Thoracic aorta (tissue), 2 donors: ENCODE data around the gene MAML2. TPM values are rescaled to one million over a fixed set of nuclear protein-coding genes. Genes with fewer than 3 reads are reported as not detected.

Experiments
- ATAC-seq: fragments of 150-250 bp; one replicate; pipeline ENCODE4 v1.8.0; 2017; ENCODE audit warnings: low read depth; ENCODE audit not compliant: insufficient number of reproducible peaks, low FRiP score
- DNase-seq: peaks from one replicate; pipeline ENCODE4 v3.0.0-alpha.2; 2020; ENCODE audit warnings: low spot score
- H3K27ac ChIP-seq, 2 donors: fragments of 200-600 bp; sonication (generic); 1 replicate in 1 of 2; 2 replicates in 1 of 2; pipeline ENCODE4 v1.5.1; 2016; ENCODE audit warnings: mild to moderate bottlenecking in 2 of 2, moderate library complexity in 2 of 2
- H3K27me3 ChIP-seq: fragments of 200-600 bp; sonication (generic); replicated peaks from 2 replicates; pipeline ENCODE4 v1.6.0; 2016; ENCODE audit warnings: mild to moderate bottlenecking; ENCODE audit not compliant: insufficient read depth
- H3K36me3 ChIP-seq: fragments of 200-600 bp; sonication (generic); one replicate; pipeline ENCODE4 v1.5.1; 2016
- H3K4me1 ChIP-seq, 2 donors: fragments of 200-600 bp; sonication (generic); 1 replicate in 1 of 2; 2 replicates in 1 of 2; pipeline versions ENCODE4 v1.5.1 to v1.6.0; 2016; ENCODE audit warnings: low read depth in 2 of 2, mild to moderate bottlenecking in 1 of 2; ENCODE audit not compliant: control insufficient read depth in 1 of 2
- H3K4me3 ChIP-seq: fragments of 200-600 bp; sonication (generic); 2 replicates; pipeline ENCODE4 v1.5.1; 2016; ENCODE audit warnings: mild to moderate bottlenecking
- H3K9me3 ChIP-seq: fragments of 200-600 bp; sonication (generic); 2 replicates; pipeline ENCODE4 v1.5.1; 2016
- total RNA-seq, 2 donors: library from RNA; depleted of rRNA; stranded (reverse); fragments of >200 nt; gene quantifications; one replicate each; pipeline versions ENCODE4 v1.1.0 to v1.2.3, GENCODE V29; 2016
- TF ChIP-seq, protein P1 (sequence below): fragments of 200-600 bp; sonication (generic); IDR thresholded peaks from one replicate; pipeline ENCODE4 v1.5.1; 2019; ENCODE audit warnings: antibody characterized with exemption

MAML2 gene
- total RNA-seq, 2 donors from 2014 or later: 23.4 to 29.6 TPM

DNA sequence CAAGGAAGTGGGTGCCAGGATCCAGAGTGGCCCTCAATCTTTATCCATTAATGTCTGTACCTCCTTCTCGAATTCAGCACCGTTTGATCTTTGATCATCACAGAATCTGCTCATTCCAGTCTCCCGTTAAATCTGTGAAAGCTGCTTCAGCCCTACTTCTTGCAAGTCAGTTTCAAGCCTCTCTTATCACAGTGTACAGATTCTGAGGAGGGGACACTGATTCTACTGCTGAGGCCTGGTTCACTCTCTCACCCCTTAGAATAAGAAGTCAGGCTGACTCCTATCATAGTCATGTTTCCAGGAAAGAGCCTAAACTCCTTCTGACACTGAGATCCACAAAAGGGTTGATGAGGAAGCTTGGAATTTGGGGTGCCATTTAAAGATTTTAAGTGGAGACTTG is 39.0 kb downstream of the MAML2 start:
- H3K4me1 ChIP-seq: peaks cover 55 to 66% of the 10 kb centered on the region in 2 donors
- no peaks in the 10 kb centered on the region for H3K27me3 ChIP-seq
- H3K36me3 ChIP-seq: no peaks in the 10 kb centered on the region
- TF ChIP-seq, protein P1, sequence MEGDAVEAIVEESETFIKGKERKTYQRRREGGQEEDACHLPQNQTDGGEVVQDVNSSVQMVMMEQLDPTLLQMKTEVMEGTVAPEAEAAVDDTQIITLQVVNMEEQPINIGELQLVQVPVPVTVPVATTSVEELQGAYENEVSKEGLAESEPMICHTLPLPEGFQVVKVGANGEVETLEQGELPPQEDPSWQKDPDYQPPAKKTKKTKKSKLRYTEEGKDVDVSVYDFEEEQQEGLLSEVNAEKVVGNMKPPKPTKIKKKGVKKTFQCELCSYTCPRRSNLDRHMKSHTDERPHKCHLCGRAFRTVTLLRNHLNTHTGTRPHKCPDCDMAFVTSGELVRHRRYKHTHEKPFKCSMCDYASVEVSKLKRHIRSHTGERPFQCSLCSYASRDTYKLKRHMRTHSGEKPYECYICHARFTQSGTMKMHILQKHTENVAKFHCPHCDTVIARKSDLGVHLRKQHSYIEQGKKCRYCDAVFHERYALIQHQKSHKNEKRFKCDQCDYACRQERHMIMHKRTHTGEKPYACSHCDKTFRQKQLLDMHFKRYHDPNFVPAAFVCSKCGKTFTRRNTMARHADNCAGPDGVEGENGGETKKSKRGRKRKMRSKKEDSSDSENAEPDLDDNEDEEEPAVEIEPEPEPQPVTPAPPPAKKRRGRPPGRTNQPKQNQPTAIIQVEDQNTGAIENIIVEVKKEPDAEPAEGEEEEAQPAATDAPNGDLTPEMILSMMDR: no peak
- H3K27ac ChIP-seq: peak overlapping the region; percentile 25 to 79
- no peaks in the 10 kb centered on the region for H3K9me3 ChIP-seq
- no peak for ATAC-seq
- no peak for DNase-seq
- no peak overlapping the region for H3K4me3 ChIP-seq

DNA sequence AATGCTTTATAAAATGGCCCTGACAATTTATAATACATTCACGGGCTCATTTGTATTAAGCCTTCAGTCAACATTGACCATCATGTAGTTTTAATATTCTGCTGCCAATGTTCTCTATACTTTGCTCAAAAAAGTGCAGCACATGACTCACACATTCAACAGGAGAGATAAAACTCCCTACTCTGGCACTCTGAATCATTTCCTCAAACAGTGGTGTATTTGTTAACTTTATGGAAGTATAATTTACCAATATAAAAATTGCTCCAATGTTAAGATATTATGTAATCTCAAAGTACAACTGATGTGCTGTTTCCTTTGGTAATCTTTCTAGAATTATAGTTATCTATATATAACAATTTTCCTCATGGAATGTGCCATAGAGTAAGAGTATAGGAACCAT is 39.9 kb downstream of the MAML2 start:
- no peaks in the 10 kb centered on the region for H3K27me3 ChIP-seq

DNA sequence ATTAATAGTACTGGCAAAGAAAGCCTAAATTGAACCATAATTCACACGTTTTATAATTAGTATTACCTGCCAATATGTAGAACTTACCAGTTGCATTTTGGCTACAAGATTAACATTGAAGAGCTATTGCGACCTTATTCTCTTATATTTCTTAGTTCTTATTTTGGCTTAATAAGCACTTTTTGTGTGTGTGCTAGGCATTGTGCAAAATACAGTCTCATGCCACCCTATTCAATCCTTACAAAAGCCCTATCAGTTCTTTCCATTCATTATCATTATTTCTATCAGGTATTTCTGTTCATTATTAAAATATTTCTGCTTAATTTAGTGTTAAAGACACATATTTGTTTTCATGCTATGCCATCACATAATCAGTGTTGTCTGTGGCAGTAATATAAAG is 41.2 kb downstream of the MAML2 start:
- H3K36me3 ChIP-seq: no peaks in the 10 kb centered on the region
- no peak for DNase-seq
- peaks cover 42 to 48% of the 10 kb centered on the region in 2 donors for H3K4me1 ChIP-seq
- no peaks in the 10 kb centered on the region for H3K9me3 ChIP-seq
- no peaks in the 10 kb centered on the region for H3K27me3 ChIP-seq
- H3K27ac ChIP-seq: no peak overlapping the region
- no peak for ATAC-seq
- H3K4me3 ChIP-seq: no peak overlapping the region
- TF ChIP-seq, protein P1: no peak

More for the DNA sequence above, 39.9 kb downstream of the MAML2 start:
- TF ChIP-seq, protein P1: no peak
- Histone ChIP-seq H3K36me3 (no peaks in the 10 kb centered on the region), H3K4me3 (no peak overlapping the region), H3K27ac (peak overlapping the region; percentile 25 to 79), H3K9me3 (no peaks in the 10 kb centered on the region), H3K4me1 (peaks cover 51 to 57% of the 10 kb centered on the region in 2 donors)
- DNase-seq: no peak
- ATAC-seq: peak; percentile 56

DNA sequence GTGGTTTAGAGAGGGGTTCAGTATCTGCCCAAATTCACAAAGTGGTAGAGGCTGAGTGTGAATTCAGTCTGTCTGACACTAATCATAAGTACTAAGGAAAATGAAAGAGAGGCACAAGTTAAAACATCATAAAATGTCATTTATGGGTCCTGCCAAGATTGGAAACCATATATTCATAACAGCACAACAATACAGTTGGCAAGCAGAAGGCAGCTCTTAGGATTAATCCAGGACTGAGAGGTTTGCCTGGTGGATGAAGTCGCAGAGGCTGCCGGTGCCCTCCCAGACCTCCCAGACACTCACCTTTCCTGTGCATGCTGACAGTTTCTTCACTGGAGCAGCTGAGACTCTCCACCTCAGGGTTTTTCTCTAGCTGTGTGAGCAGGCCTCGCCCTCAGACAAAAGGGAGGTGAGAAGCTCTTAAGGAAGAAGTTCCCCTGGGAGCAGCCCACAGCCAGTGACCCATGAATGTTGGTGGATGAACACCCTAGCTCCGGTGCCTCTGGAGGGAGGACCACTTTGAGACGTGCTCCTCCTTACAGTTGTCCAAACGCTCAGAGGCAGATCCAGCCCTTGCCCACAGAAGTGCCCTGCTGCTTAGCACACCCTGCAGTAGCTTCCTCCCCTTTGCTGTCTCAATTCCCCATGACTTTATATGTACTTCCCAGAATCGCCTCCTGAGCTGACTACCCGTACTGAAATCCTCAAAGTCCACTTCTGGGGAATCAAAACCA is 43.7 kb downstream of the MAML2 start:
- no peaks in the 10 kb centered on the region for H3K9me3 ChIP-seq
- no peaks in the 10 kb centered on the region for H3K36me3 ChIP-seq
- peak overlapping the region; percentile 16 to 61 for H3K27ac ChIP-seq
- H3K27me3 ChIP-seq: no peaks in the 10 kb centered on the region
- H3K4me1 ChIP-seq: peaks cover 35 to 47% of the 10 kb centered on the region in 2 donors
- DNase-seq: no peak
- H3K4me3 ChIP-seq: peak overlapping the region; percentile 30
- TF ChIP-seq, protein P1: no peak
- ATAC-seq: no peak

DNA sequence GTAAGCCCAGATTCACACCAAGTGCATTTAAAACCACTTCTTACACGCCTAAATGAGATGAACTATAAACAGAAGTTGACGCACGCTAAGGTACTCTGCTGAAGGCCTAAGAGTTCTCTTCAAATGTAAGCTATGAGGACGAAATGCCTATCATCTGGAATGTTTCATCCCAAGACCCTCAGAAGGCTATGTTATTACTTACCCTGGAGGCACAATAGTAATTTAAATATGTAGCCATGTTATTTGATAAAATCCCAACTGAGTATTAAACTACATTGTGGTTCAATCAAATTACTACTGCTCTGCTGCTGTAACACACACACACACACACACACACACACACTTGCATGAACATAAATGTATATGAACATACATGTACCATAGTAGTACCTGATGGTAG is 47.6 kb downstream of the MAML2 start:
- H3K27ac ChIP-seq: no peak overlapping the region

More for the DNA sequence above, 47.6 kb downstream of the MAML2 start:
- DNase-seq: no peak
- TF ChIP-seq, protein P1: no peak
- no peaks in the 10 kb centered on the region for H3K27me3 ChIP-seq
- H3K9me3 ChIP-seq: no peaks in the 10 kb centered on the region
- ATAC-seq: no peak
- no peak overlapping the region for H3K4me3 ChIP-seq
- peaks cover 20 to 44% of the 10 kb centered on the region in 2 donors for H3K4me1 ChIP-seq
- no peaks in the 10 kb centered on the region for H3K36me3 ChIP-seq
